NCI-H2029 treated with DMSO at 0.1 percent for 48 hours (cell line): Measurements from ENCODE around the gene GRWD1.
A peak's percentile ranks its signal among the peaks of the same experiment; 100 is the strongest.

Experiments
- DNase-seq: peaks from one replicate; lab custom pipeline; 2025; lab: John Stamatoyannopoulos, UW

The GRWD1 gene

GRCh38 chr19:48445606-48446481 lies at the start of gene GRWD1:
Gene GRWD1, plus strand, starts transcription at chr19:48445983. Its CDS starts 23 bp downstream, at chr19:48446006.
- DNase-seq = peak; percentile 97

- DNase-seq = no peak
Observed at GRCh38 chr19:48396016-48396823, 49.6 kb upstream of the GRWD1 start.

- no peak for DNase-seq
Observed at GRCh38 chr19:48396824-48397176, 49.0 kb upstream of the GRWD1 start.

GRCh38 chr19:48397263-48398101 lies 48.3 kb upstream of the GRWD1 start:
- no peak for DNase-seq

GRCh38 chr19:48398102-48398374 lies 47.7 kb upstream of the GRWD1 start:
- DNase-seq = no peak

GRCh38 chr19:48398375-48399235 lies 47.2 kb upstream of the GRWD1 start:
- peak; percentile 32 for DNase-seq

GRCh38 chr19:48400018-48400742 lies 45.6 kb upstream of the GRWD1 start:
- DNase-seq = peak; percentile 70

- no peak for DNase-seq
Observed at GRCh38 chr19:48401287-48401686, 44.5 kb upstream of the GRWD1 start.

- DNase-seq = no peak
Observed at GRCh38 chr19:48403606-48404005, 42.2 kb upstream of the GRWD1 start.

- no peak for DNase-seq
Observed at GRCh38 chr19:48405010-48405659, 40.6 kb upstream of the GRWD1 start.

GRCh38 chr19:48405850-48406249 lies 39.9 kb upstream of the GRWD1 start:
- DNase-seq = no peak

- DNase-seq = no peak
Observed at GRCh38 chr19:48413879-48414587, 31.8 kb upstream of the GRWD1 start.

- DNase-seq = peak; percentile 67
Observed at GRCh38 chr19:48415395-48415794, 30.4 kb upstream of the GRWD1 start.

- no peak for DNase-seq
Observed at GRCh38 chr19:48415806-48416221, 30.0 kb upstream of the GRWD1 start.

GRCh38 chr19:48417421-48417820 lies 28.4 kb upstream of the GRWD1 start:
- DNase-seq = no peak

- no peak for DNase-seq
Observed at GRCh38 chr19:48418317-48419064, 27.3 kb upstream of the GRWD1 start.

- no peak for DNase-seq
Observed at GRCh38 chr19:48419158-48419920, 26.4 kb upstream of the GRWD1 start.

GRCh38 chr19:48421548-48421947 lies 24.2 kb upstream of the GRWD1 start:
- DNase-seq = no peak
